SU-DHL-6 (cell line): ENCODE data around the gene BLACAT1.

Experiments
- CTCF ChIP-seq: fragments of 200-600 bp; sonication (generic); IDR thresholded peaks from one replicate; pipeline ENCODE4 v1.5.1; 2017; ENCODE audit warnings: antibody characterized with exemption, mild to moderate bottlenecking, low read length, moderate library complexity; ENCODE audit not compliant: insufficient read depth, poor library complexity, severe bottlenecking
- EZH2phosphoT487 ChIP-seq: fragments of 200-600 bp; sonication (generic), shearing (Covaris generic); conservative IDR thresholded peaks from 2 replicates; pipeline ENCODE4 v1.6.1; 2018; ENCODE audit warnings: mild to moderate bottlenecking, antibody characterized with exemption, low read length, moderate library complexity, mixed read lengths

GRCh38 chr1:205502992-205503391 is 47.1 kb upstream of the BLACAT1 start:
- TF ChIP-seq CTCF (no peak), EZH2phosphoT487 (no peak)
